ENCODE results near the gene RNF115. TPM values are rescaled to one million over a fixed set of nuclear protein-coding genes. Genes with fewer than 3 reads are reported as not detected.

Gene RNF115
- total and polyA plus RNA-seq, 2 of the 13 experiments (the other 11 are each of a cell fraction or from before 2014, with no cell fraction given), result 6.0 to 10.1 TPM

GRCh38 chr1:145823565-145824498 is at the start of gene RNF115, which contains the start of gene POLR3C (continued):
- TF ChIP-seq, protein P1, sequence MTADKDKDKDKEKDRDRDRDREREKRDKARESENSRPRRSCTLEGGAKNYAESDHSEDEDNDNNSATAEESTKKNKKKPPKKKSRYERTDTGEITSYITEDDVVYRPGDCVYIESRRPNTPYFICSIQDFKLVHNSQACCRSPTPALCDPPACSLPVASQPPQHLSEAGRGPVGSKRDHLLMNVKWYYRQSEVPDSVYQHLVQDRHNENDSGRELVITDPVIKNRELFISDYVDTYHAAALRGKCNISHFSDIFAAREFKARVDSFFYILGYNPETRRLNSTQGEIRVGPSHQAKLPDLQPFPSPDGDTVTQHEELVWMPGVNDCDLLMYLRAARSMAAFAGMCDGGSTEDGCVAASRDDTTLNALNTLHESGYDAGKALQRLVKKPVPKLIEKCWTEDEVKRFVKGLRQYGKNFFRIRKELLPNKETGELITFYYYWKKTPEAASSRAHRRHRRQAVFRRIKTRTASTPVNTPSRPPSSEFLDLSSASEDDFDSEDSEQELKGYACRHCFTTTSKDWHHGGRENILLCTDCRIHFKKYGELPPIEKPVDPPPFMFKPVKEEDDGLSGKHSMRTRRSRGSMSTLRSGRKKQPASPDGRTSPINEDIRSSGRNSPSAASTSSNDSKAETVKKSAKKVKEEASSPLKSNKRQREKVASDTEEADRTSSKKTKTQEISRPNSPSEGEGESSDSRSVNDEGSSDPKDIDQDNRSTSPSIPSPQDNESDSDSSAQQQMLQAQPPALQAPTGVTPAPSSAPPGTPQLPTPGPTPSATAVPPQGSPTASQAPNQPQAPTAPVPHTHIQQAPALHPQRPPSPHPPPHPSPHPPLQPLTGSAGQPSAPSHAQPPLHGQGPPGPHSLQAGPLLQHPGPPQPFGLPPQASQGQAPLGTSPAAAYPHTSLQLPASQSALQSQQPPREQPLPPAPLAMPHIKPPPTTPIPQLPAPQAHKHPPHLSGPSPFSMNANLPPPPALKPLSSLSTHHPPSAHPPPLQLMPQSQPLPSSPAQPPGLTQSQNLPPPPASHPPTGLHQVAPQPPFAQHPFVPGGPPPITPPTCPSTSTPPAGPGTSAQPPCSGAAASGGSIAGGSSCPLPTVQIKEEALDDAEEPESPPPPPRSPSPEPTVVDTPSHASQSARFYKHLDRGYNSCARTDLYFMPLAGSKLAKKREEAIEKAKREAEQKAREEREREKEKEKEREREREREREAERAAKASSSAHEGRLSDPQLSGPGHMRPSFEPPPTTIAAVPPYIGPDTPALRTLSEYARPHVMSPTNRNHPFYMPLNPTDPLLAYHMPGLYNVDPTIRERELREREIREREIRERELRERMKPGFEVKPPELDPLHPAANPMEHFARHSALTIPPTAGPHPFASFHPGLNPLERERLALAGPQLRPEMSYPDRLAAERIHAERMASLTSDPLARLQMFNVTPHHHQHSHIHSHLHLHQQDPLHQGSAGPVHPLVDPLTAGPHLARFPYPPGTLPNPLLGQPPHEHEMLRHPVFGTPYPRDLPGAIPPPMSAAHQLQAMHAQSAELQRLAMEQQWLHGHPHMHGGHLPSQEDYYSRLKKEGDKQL (CRISPR knock-in tag; IDR thresholded peaks at IDR 0.05; ENCODE audit: low read depth), result peak; percentile 13; the same call in 1 of the 2 replicates
- TF ChIP-seq YY1 (IDR thresholded peaks at IDR 0.05; ENCODE audit: insufficient read depth, insufficient replicate concordance, low read depth, low read length) (peak; percentile 90), ZSCAN22 (CRISPR knock-in tag; IDR thresholded peaks at IDR 0.05) (no peak), IRF9 (CRISPR knock-in tag; IDR thresholded peaks at IDR 0.05; ENCODE audit: borderline replicate concordance) (peak; percentile 74; the same call in 1 of the 2 replicates), YEATS4 (CRISPR knock-in tag; IDR thresholded peaks at IDR 0.05; ENCODE audit: borderline replicate concordance) (peak; percentile 78), ZNF205 (CRISPR knock-in tag; IDR thresholded peaks at IDR 0.05) (peak; percentile 72), GABPB1 (CRISPR knock-in tag; IDR thresholded peaks at IDR 0.05) (peak; percentile 96), FOXK2 (IDR thresholded peaks at IDR 0.05) (no peak), KDM4B (CRISPR knock-in tag; IDR thresholded peaks at IDR 0.05) (peak; percentile 66; the same call in 1 of the 2 replicates), ZNF543 (CRISPR knock-in tag; IDR thresholded peaks at IDR 0.05) (peak; percentile 83), TBX2 (CRISPR knock-in tag; IDR thresholded peaks at IDR 0.05; ENCODE audit: borderline replicate concordance) (peak; percentile 93), ZNF891 (CRISPR knock-in tag; IDR thresholded peaks at IDR 0.05) (peak; percentile 84; the same call in 1 of the 2 replicates), HMGXB4 (CRISPR knock-in tag; IDR thresholded peaks at IDR 0.05; ENCODE audit: borderline replicate concordance in 1 of 2, low read depth in 1 of 2) (peak; percentile 60 to 91), HOXA5 (CRISPR knock-in tag; IDR thresholded peaks at IDR 0.05) (0 out of 2 replicates have a peak, but pooled peaks have one; percentile 42), TBL1XR1 (IDR thresholded peaks at IDR 0.05; ENCODE audit: borderline replicate concordance, low read length, partially characterized antibody) (no peak)
- TF ChIP-seq, protein P2, sequence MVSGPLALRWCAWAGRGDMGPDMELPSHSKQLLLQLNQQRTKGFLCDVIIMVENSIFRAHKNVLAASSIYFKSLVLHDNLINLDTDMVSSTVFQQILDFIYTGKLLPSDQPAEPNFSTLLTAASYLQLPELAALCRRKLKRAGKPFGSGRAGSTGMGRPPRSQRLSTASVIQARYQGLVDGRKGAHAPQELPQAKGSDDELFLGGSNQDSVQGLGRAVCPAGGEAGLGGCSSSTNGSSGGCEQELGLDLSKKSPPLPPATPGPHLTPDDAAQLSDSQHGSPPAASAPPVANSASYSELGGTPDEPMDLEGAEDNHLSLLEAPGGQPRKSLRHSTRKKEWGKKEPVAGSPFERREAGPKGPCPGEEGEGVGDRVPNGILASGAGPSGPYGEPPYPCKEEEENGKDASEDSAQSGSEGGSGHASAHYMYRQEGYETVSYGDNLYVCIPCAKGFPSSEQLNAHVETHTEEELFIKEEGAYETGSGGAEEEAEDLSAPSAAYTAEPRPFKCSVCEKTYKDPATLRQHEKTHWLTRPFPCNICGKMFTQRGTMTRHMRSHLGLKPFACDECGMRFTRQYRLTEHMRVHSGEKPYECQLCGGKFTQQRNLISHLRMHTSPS (CRISPR knock-in tag; IDR thresholded peaks at IDR 0.05; ENCODE audit: low read depth), result 0 out of 2 replicates have a peak, but pooled peaks have one; percentile 33
- TF ChIP-seq, protein P3, sequence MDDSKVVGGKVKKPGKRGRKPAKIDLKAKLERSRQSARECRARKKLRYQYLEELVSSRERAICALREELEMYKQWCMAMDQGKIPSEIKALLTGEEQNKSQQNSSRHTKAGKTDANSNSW (CRISPR knock-in tag; IDR thresholded peaks at IDR 0.05; ENCODE audit: borderline replicate concordance), result peak; percentile 29; the same call in 1 of the 2 replicates

All from HepG2 (cell line).